GM12878 (cell line): ENCODE data around the gene TMEM63B. TPM values are rescaled to one million over a fixed set of nuclear protein-coding genes. Genes with fewer than 3 reads are reported as not detected.

Experiments
- ATAC-seq: fragments of 200-7000 bp; cut with Tn5 transposase; 3 replicates; pipeline ENCODE4 v1.9.1; 2020; ENCODE audit warnings: mild to moderate bottlenecking, moderate library complexity
- BruUV-seq: library from RNA; stranded (reverse); fragments of 400-500 nt; replicated peaks from 2 replicates; lab custom pipeline; 2021; lab: Mats Ljungman, UMichigan
- CTCF ChIA-PET: fragments of 300-600 bp; sonication (Branson Sonifier 250); formaldehyde crosslinking; extraction: SDS; loops from one replicate; lab custom pipeline; 2021; ENCODE audit warnings: inconsistent platforms; lab: Yijun Ruan, JAX
- POLR2A ChIA-PET: fragments of 350-600 bp; formaldehyde crosslinking; extraction: SDS; loops from one replicate; lab custom pipeline; 2021; ENCODE audit warnings: inconsistent platforms; lab: Charles Lee
- RAD21 ChIA-PET: fragments of 300-600 bp; sonication (Branson Sonifier 250); formaldehyde crosslinking; loops from one replicate; lab custom pipeline; 2023; ENCODE audit warnings: antibody characterized with exemption; ENCODE audit not compliant: unreplicated experiment; lab: Charles Lee
- SMC1A ChIA-PET: fragments of 300-600 bp; sonication (Branson Sonifier 250); formaldehyde crosslinking; loops from one replicate; lab custom pipeline; 2023; ENCODE audit not compliant: unreplicated experiment, uncharacterized antibody; lab: Charles Lee
- DNase-seq: peaks from one replicate; pipeline ENCODE4 v3.0.0-alpha.2; 2011; ENCODE audit warnings: low read depth, low spot score
- FAIRE-seq: peaks from 3 replicates; lab custom pipeline; 2011; peaks lifted over from hg19 to GRCh38; lab: Jason Lieb, UNC
- H2AFZ ChIP-seq: 2 replicates; pipeline ENCODE4 v1.6.0; 2011; ENCODE audit warnings: low read depth, low read length, control low read depth; ENCODE audit not compliant: control insufficient read depth
- H3K27ac ChIP-seq: 2 replicates; pipeline ENCODE4 v1.5.1; 2011; ENCODE audit warnings: control low read depth; ENCODE audit not compliant: control insufficient read depth, insufficient read depth
- H3K27me3 ChIP-seq, 2 experiments: replicated peaks in 1 of 2; 2 replicates each; pipeline versions ENCODE4 v1.6.0 to v1.6.1; 2011; ENCODE audit warnings: low read length in 1 of 2; ENCODE audit not compliant: control insufficient read depth in 2 of 2, insufficient read depth in 2 of 2
- H3K36me3 ChIP-seq, 2 experiments: 2 replicates each; pipeline ENCODE4 v1.5.1; 2011; ENCODE audit warnings: low read length in 1 of 2; ENCODE audit not compliant: control insufficient read depth in 2 of 2, insufficient read depth in 2 of 2
- H3K4me1 ChIP-seq: 2 replicates; pipeline ENCODE4 v1.6.1; 2011; ENCODE audit warnings: mild to moderate bottlenecking, low read length, moderate library complexity, mixed read lengths; ENCODE audit not compliant: control insufficient read depth, insufficient read depth
- H3K4me2 ChIP-seq: 2 replicates; pipeline ENCODE4 v1.6.0; 2011; ENCODE audit warnings: control low read depth; ENCODE audit not compliant: control insufficient read depth, insufficient read depth
- H3K4me3 ChIP-seq: fragments of 200-600 bp; sonication (generic); 2 replicates; pipeline ENCODE4 v1.5.1; 2016
- H3K79me2 ChIP-seq: 2 replicates; pipeline ENCODE4 v1.6.0; 2011; ENCODE audit warnings: low read length; ENCODE audit not compliant: control insufficient read depth, insufficient read depth
- H3K9ac ChIP-seq: 2 replicates; pipeline ENCODE4 v1.8.0; 2011; ENCODE audit warnings: low read length, control low read depth, mixed read lengths; ENCODE audit not compliant: control insufficient read depth, insufficient read depth
- H3K9me3 ChIP-seq: replicated peaks from 3 replicates; pipeline ENCODE4 v1.5.1; 2011; ENCODE audit warnings: mild to moderate bottlenecking, low read length; ENCODE audit not compliant: control insufficient read depth, insufficient read depth
- H4K20me1 ChIP-seq: 2 replicates; pipeline ENCODE4 v1.6.0; 2011; ENCODE audit not compliant: control insufficient read depth, insufficient read depth
- BHLHE40 ChIP-seq, 2 experiments: fragments of 450-650 bp in 1 of 2; IDR thresholded peaks; 2 replicates each; pipeline ENCODE4 v1.6.1; 2011 to 2017; ENCODE audit warnings: low read depth in 2 of 2, borderline replicate concordance in 1 of 2, improper control_type of control experiment in 1 of 2, low read length in 1 of 2, mild to moderate bottlenecking in 1 of 2
- FOXK2 ChIP-seq: fragments of 450-650 bp; IDR thresholded peaks from 2 replicates; pipeline ENCODE4 v1.6.1; 2017; ENCODE audit warnings: mild to moderate bottlenecking, moderate library complexity
- IKZF2 ChIP-seq, 2 experiments: fragments of 450-650 bp; IDR thresholded peaks; 2 replicates each; pipeline ENCODE4 v1.6.1; 2017; ENCODE audit warnings: mild to moderate bottlenecking in 2 of 2, moderate library complexity in 2 of 2
- JUNB ChIP-seq: IDR thresholded peaks from 2 replicates; pipeline ENCODE4 v1.6.1; 2016; ENCODE audit warnings: antibody characterized with exemption, mild to moderate bottlenecking
- MYB ChIP-seq: fragments of 150-350 bp; IDR thresholded peaks from 2 replicates; pipeline ENCODE4 v1.6.1; 2014; ENCODE audit warnings: mild to moderate bottlenecking, low read depth, low read length, borderline replicate concordance
- MYC ChIP-seq: IDR thresholded peaks from 2 replicates; pipeline ENCODE4 v1.6.1; 2011; ENCODE audit warnings: mild to moderate bottlenecking, low read length, moderate library complexity, inconsistent platforms; ENCODE audit not compliant: insufficient read depth, insufficient replicate concordance, insufficient read length, severe bottlenecking
- RFX5 ChIP-seq: IDR thresholded peaks from 2 replicates; pipeline ENCODE4 v1.6.1; 2011; ENCODE audit warnings: low read depth, low read length, improper control_type of control experiment
- SPI1 ChIP-seq: IDR thresholded peaks from 2 replicates; pipeline ENCODE4 v1.6.1; 2011; ENCODE audit warnings: low read depth, mild to moderate bottlenecking, low read length, moderate library complexity, borderline replicate concordance; ENCODE audit not compliant: insufficient read depth
- STAT3 ChIP-seq: IDR thresholded peaks from 2 replicates; pipeline ENCODE4 v1.6.1; 2011; ENCODE audit warnings: low read depth, low read length, improper control_type of control experiment
- TCF3 ChIP-seq: IDR thresholded peaks from 2 replicates; pipeline ENCODE4 v1.6.1; 2012; ENCODE audit warnings: low read depth, mild to moderate bottlenecking, low read length, borderline replicate concordance; ENCODE audit not compliant: insufficient read depth
- ZNF274 ChIP-seq: IDR thresholded peaks from one replicate; pipeline ENCODE4 v1.8.0; 2011; ENCODE audit not compliant: insufficient read length, insufficient read depth
- WGBS: methylation state at CpG from one replicate; pipeline ENCODE4 v1.1.6; 2016; ENCODE audit warnings: low lambda C conversion rate; ENCODE audit not compliant: insufficient replicate concordance, insufficient coverage; ENCODE audit errors: missing lambda C conversion rate; 5-methylcytosine and 5-hydroxymethylcytosine counted together
- in situ Hi-C: fragments of 300-500 bp; cut with MboI; formaldehyde crosslinking; loops from 9 replicates; pipeline ENCODE4 v1.14.3; 2018; ENCODE audit warnings: mixed read lengths
- intact Hi-C: fragments of 100-400 bp; cut with micrococcal nuclease; formaldehyde crosslinking; loops from one replicate; pipeline ENCODE4 v1.14.2; 2022; ENCODE audit not compliant: unreplicated experiment
- polyA plus RNA-seq, 11 experiments: library from polyadenylated mRNA; depleted of rRNA in 4 of 11; unstranded in 6 of 11; stranded (reverse) in 5 of 11; fragments of >200 nt; fragmentation: Nextera tagmentation in 4 of 11; fragmentation: Illumina TruSeq in 1 of 11; extraction: Ambion mirVana in 4 of 11; extraction: Trizol in 1 of 11; gene quantifications; 1 replicate in 1 of 11; 2 replicates in 10 of 11; pipeline versions ENCODE4 v1.2.1 to v1.2.3, GENCODE V29; 2011 to 2016; ENCODE audit warnings: inconsistent platforms in 2 of 11, missing spikeins in 2 of 11, low read depth in 1 of 11
- total RNA-seq, 4 experiments: library from RNA; depleted of rRNA in 3 of 4; stranded (reverse); fragments of >200 nt in 3 of 4; fragmentation: Illumina TruSeq in 1 of 4; extraction: Trizol in 1 of 4; gene quantifications; 2 replicates each; pipeline versions ENCODE4 v1.2.1 to v1.2.3, GENCODE V29; 2013 to 2021
- TF ChIP-seq, protein P1 (sequence below): fragments of 450-650 bp; IDR thresholded peaks from 2 replicates; pipeline ENCODE4 v1.6.1; 2017; ENCODE audit warnings: mild to moderate bottlenecking, low read depth, inconsistent platforms; ENCODE audit not compliant: poor library complexity, severe bottlenecking
- TF ChIP-seq, protein P2 (sequence below): IDR thresholded peaks from 2 replicates; pipeline ENCODE4 v1.6.1; 2012; ENCODE audit warnings: improper control_type of control experiment, low read depth, low read length; ENCODE audit not compliant: insufficient replicate concordance
- TF ChIP-seq, protein P3 (sequence below): fragments of 450-650 bp; IDR thresholded peaks from 2 replicates; pipeline ENCODE4 v1.6.1; 2016; ENCODE audit warnings: mild to moderate bottlenecking

Gene TMEM63B
- total and polyA plus RNA-seq, 10 of the 15 experiments (the other 5 are each of a cell fraction or from before 2014, with no cell fraction given): 0.09 to 15.0 (median 7.1) TPM; not detected in 1

DNA sequence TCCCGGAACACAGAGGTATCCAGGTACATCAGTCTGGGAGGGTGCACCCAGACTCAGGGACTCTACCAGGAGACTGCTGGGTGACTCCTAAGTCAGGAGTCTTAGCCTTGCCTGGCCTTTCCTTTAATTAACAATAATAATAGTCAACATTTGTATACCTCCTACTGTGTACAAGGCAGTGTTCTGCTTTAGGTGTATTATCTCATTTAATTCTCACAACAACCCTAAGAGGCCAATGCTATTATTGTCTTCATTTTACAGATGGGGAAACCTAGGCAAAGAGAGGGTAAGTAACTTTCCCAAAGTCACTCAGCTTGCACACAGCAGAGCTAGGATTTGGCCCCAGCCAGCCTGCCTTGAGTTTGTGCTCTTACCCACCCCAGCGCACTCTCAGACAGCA lies 39.7 kb upstream of the TMEM63B start:
- ChIA-PET POLR2A (interaction anchor here (0.6 kb wide), 1 partner anchor 34 kb away, joined by 3 read pairs; no protein-coding TSS in a partner anchor), RAD21 (no interaction called here), CTCF (interaction anchor here (1.7 kb wide), 1 partner anchor 9 kb away, joined by 3 read pairs; no protein-coding TSS in a partner anchor), SMC1A (interaction anchor here (1.2 kb wide), 1 partner anchor 421 kb away, joined by 3 read pairs; no protein-coding TSS in a partner anchor)
- Histone ChIP-seq H3K4me1 (no peaks in the 10 kb centered on the region), H3K27me3 (no peaks in the 10 kb centered on the region), H3K9me3 (no peaks in the 10 kb centered on the region), H3K27ac (no peak overlapping the region), H3K4me2 (no peak overlapping the region), H2AFZ (no peak overlapping the region), H3K4me3 (no peak overlapping the region), H3K9ac (no peak overlapping the region), H3K36me3 (no peaks in the 10 kb centered on the region), H4K20me1 (no peaks in the 10 kb centered on the region), H3K79me2 (no peaks in the 10 kb centered on the region)
- DNase-seq: no peak
- in situ Hi-C loops: no loop called here
- TF ChIP-seq, protein P1, sequence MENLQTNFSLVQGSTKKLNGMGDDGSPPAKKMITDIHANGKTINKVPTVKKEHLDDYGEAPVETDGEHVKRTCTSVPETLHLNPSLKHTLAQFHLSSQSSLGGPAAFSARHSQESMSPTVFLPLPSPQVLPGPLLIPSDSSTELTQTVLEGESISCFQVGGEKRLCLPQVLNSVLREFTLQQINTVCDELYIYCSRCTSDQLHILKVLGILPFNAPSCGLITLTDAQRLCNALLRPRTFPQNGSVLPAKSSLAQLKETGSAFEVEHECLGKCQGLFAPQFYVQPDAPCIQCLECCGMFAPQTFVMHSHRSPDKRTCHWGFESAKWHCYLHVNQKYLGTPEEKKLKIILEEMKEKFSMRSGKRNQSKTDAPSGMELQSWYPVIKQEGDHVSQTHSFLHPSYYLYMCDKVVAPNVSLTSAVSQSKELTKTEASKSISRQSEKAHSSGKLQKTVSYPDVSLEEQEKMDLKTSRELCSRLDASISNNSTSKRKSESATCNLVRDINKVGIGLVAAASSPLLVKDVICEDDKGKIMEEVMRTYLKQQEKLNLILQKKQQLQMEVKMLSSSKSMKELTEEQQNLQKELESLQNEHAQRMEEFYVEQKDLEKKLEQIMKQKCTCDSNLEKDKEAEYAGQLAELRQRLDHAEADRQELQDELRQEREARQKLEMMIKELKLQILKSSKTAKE: no peak
- TF ChIP-seq ZNF274 (no peak), BHLHE40 (IDR thresholded peaks at IDR 0.05; ENCODE audit: borderline replicate concordance in 1 of 2, low read depth in 2 of 2, low read length in 1 of 2) (no peak), RFX5 (no peak), FOXK2 (no peak), TCF3 (no peak), IKZF2 (IDR thresholded peaks at IDR 0.05) (no peak), JUNB (no peak), MYC (no peak), SPI1 (no peak), MYB (no peak), STAT3 (no peak)
- TF ChIP-seq, protein P2, sequence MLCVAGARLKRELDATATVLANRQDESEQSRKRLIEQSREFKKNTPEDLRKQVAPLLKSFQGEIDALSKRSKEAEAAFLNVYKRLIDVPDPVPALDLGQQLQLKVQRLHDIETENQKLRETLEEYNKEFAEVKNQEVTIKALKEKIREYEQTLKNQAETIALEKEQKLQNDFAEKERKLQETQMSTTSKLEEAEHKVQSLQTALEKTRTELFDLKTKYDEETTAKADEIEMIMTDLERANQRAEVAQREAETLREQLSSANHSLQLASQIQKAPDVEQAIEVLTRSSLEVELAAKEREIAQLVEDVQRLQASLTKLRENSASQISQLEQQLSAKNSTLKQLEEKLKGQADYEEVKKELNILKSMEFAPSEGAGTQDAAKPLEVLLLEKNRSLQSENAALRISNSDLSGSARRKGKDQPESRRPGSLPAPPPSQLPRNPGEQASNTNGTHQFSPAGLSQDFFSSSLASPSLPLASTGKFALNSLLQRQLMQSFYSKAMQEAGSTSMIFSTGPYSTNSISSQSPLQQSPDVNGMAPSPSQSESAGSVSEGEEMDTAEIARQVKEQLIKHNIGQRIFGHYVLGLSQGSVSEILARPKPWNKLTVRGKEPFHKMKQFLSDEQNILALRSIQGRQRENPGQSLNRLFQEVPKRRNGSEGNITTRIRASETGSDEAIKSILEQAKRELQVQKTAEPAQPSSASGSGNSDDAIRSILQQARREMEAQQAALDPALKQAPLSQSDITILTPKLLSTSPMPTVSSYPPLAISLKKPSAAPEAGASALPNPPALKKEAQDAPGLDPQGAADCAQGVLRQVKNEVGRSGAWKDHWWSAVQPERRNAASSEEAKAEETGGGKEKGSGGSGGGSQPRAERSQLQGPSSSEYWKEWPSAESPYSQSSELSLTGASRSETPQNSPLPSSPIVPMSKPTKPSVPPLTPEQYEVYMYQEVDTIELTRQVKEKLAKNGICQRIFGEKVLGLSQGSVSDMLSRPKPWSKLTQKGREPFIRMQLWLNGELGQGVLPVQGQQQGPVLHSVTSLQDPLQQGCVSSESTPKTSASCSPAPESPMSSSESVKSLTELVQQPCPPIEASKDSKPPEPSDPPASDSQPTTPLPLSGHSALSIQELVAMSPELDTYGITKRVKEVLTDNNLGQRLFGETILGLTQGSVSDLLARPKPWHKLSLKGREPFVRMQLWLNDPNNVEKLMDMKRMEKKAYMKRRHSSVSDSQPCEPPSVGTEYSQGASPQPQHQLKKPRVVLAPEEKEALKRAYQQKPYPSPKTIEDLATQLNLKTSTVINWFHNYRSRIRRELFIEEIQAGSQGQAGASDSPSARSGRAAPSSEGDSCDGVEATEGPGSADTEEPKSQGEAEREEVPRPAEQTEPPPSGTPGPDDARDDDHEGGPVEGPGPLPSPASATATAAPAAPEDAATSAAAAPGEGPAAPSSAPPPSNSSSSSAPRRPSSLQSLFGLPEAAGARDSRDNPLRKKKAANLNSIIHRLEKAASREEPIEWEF: no peak
- TF ChIP-seq, protein P3, sequence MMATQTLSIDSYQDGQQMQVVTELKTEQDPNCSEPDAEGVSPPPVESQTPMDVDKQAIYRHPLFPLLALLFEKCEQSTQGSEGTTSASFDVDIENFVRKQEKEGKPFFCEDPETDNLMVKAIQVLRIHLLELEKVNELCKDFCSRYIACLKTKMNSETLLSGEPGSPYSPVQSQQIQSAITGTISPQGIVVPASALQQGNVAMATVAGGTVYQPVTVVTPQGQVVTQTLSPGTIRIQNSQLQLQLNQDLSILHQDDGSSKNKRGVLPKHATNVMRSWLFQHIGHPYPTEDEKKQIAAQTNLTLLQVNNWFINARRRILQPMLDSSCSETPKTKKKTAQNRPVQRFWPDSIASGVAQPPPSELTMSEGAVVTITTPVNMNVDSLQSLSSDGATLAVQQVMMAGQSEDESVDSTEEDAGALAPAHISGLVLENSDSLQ: no peak
- no peak for ATAC-seq
- intact Hi-C loops: no loop called here
- 95% methylated on average over 2 of the region's 2 CpGs for WGBS
- FAIRE-seq: no peak
- BruUV-seq: no TSS peak
